Activated CD8-positive, alpha-beta T cell treated with anti-CD3 and anti-CD28 coated beads, Interleukin-2, amount 10 ng/mL, durations not matched to agents 7 days and 5 days (primary cell): ENCODE data around the gene TEX53. TPM values are rescaled to one million over a fixed set of nuclear protein-coding genes. Genes with fewer than 3 reads are reported as not detected.

Experiments
- ATAC-seq: fragments of 150-1000 bp; cut with Tn5 transposase; one replicate; pipeline ENCODE4 v1.10.0; 2021; ENCODE audit warnings: moderate library complexity
- CTCF ChIA-PET: fragments of 350-600 bp; sonication (Branson Sonifier 250); formaldehyde crosslinking; loops from one replicate; lab custom pipeline; 2021; ENCODE audit warnings: antibody characterized with exemption; lab: Charles Lee
- POLR2A ChIA-PET: fragments of 350-600 bp; sonication (Branson Sonifier 250); formaldehyde crosslinking; loops from one replicate; lab custom pipeline; 2021; ENCODE audit warnings: antibody characterized with exemption; lab: Charles Lee
- DNase-seq: peaks from one replicate; pipeline ENCODE4 v3.0.0-alpha.2; 2020
- H3K27ac Mint-ChIP-seq: one replicate; pipeline ENCODE4 v1.8.0; 2021; ENCODE audit warnings: mild to moderate bottlenecking, mixed read lengths
- H3K27me3 Mint-ChIP-seq: one replicate; pipeline ENCODE4 v1.8.0; 2021; ENCODE audit warnings: low read depth, mixed read lengths
- H3K36me3 Mint-ChIP-seq: one replicate; pipeline ENCODE4 v1.8.0; 2021; ENCODE audit warnings: low read depth, mixed read lengths
- H3K4me1 Mint-ChIP-seq: one replicate; pipeline ENCODE4 v1.8.0; 2021; ENCODE audit warnings: low read depth, mixed read lengths
- H3K4me3 Mint-ChIP-seq: one replicate; pipeline ENCODE4 v1.8.0; 2021; ENCODE audit warnings: mild to moderate bottlenecking, mixed read lengths
- H3K9me3 Mint-ChIP-seq: one replicate; pipeline ENCODE4 v1.8.0; 2022; ENCODE audit warnings: mixed read lengths; ENCODE audit not compliant: insufficient read depth
- total RNA-seq, 2 experiments: library from RNA; stranded (reverse); gene quantifications; one replicate each; pipeline ENCODE4 v1.2.3, GENCODE V29; 2021

TEX53 gene
- total RNA-seq, 2 experiments from 2014 or later = not detected

GRCh38 chr9:114606597-114607207 lies 50.9 kb downstream of the TEX53 start:
- Mint-ChIP-seq H3K36me3 (peaks cover 13% of the 10 kb centered on the region), H3K27me3 (no peaks in the 10 kb centered on the region), H3K27ac (no peak overlapping the region), H3K4me1 (peaks cover 13% of the 10 kb centered on the region), H3K9me3 (peaks cover 5% of the 10 kb centered on the region), H3K4me3 (no peak overlapping the region)
- CTCF ChIA-PET = interaction anchor here (1.2 to 3.4 kb wide), 3 partner anchors 14 to 201 kb away, joined by 3 to 21 read pairs (median 19); no protein-coding TSS in a partner anchor
- POLR2A ChIA-PET = no interaction called here
- no peak for DNase-seq
- ATAC-seq = no peak

Other genes starting within 250 kb of the TEX53 start
- 1 to 10 TPM; 2.6 to 4.1 TPM for gene WHRN, start 152.3 kb downstream of the TEX53 start, total RNA-seq
- 10 to 100 TPM; 79.2 to 82.0 TPM for gene ATP6V1G1, start 70.0 kb downstream of the TEX53 start, total RNA-seq
- 10 to 100 TPM; 21.3 to 23.3 TPM for gene TMEM268, start 46.5 kb downstream of the TEX53 start, total RNA-seq
- gene TEX48, start 24.4 kb upstream of the TEX53 start, total RNA-seq = 1 to 10 TPM in 1 of 2 experiments, under 1 TPM in 1; 0.61 to 1.7 TPM
- gene TNFSF15, start 148.2 kb upstream of the TEX53 start, total RNA-seq = 1 to 10 TPM; 1.1 TPM